Breast epithelium (tissue), 3 donors: ENCODE data around the gene NRF1.
"Not testable (repeated sequence)": the region's sequence is repeated elsewhere in the genome, so short reads cannot be mapped to it uniquely, and the experiment has no call there.

Experiments used
- POLR2A ChIP-seq: fragments of 450-650 bp; IDR thresholded peaks from one replicate; pipeline ENCODE4 v1.6.1; 2016; ENCODE audit warnings: antibody characterized with exemption, mild to moderate bottlenecking, moderate library complexity
- POLR2AphosphoS5 ChIP-seq, 3 donors: sonication (generic); formaldehyde crosslinking; IDR thresholded peaks; one replicate each; pipeline ENCODE4 v1.6.1; 2017; ENCODE audit warnings: antibody characterized with exemption in 3 of 3

- TF ChIP-seq POLR2A; POLR2AphosphoS5 (IDR thresholded peaks at IDR 0.05): not testable (repeated sequence)
These were observed 51.7 kb downstream of the NRF1 start for GRCh38 chr7:129663240-129663639.
